GM21528 (cell line): ENCODE measurements around the gene MBD6.

Source experiments
- ATAC-seq: cut with Tn5 transposase; IDR thresholded peaks from one replicate; pipeline ENCODE4 v1.9.1; 2021; ENCODE audit warnings: mild to moderate bottlenecking, moderate library complexity; ENCODE audit not compliant: unreplicated experiment, low FRiP score

The MBD6 gene

DNA sequence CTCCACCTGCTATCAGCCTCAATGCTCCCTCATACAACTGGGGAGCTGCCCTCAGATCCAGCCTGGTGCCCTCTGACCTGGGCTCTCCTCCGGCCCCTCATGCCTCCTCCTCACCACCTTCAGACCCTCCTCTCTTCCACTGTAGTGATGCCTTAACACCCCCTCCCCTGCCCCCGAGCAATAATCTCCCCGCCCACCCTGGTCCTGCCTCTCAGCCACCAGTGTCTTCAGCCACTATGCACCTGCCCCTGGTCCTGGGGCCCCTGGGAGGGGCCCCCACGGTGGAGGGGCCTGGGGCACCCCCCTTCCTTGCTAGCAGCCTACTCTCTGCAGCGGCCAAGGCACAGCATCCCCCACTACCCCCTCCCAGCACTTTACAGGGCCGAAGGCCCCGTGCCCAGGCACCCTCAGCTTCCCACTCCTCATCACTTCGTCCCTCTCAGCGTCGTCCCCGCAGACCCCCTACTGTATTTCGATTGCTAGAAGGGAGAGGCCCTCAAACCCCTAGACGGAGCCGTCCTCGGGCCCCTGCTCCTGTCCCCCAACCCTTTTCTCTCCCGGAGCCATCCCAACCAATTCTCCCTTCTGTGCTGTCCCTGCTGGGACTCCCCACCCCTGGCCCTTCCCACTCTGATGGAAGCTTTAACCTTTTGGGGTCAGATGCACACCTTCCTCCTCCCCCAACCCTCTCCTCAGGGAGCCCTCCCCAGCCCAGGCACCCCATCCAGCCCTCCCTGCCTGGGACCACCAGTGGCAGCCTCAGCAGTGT lies 3.2 kb downstream of the MBD6 start:
- ATAC-seq, result no peak

DNA sequence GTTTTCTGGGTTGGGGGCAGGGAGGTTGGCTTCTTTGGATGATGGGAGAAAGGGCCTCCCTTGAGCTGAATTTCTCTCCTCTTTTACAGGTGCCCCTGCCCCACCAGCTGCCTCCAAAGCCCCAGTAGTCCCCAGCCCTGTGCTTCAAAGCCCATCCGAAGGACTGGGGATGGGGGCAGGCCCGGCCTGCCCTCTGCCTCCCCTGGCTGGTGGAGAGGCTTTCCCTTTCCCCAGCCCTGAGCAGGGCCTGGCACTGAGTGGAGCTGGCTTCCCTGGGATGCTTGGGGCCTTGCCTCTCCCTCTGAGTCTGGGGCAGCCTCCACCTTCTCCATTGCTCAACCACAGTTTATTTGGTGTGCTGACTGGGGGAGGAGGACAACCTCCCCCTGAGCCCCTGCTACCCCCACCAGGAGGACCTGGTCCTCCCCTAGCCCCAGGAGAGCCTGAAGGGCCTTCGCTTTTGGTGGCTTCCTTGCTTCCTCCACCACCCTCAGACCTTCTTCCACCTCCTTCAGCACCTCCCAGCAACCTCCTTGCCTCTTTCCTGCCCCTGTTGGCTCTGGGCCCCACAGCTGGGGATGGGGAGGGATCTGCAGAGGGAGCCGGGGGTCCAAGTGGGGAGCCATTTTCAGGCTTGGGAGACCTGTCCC lies 4.0 kb downstream of the MBD6 start:
- no peak for ATAC-seq

DNA sequence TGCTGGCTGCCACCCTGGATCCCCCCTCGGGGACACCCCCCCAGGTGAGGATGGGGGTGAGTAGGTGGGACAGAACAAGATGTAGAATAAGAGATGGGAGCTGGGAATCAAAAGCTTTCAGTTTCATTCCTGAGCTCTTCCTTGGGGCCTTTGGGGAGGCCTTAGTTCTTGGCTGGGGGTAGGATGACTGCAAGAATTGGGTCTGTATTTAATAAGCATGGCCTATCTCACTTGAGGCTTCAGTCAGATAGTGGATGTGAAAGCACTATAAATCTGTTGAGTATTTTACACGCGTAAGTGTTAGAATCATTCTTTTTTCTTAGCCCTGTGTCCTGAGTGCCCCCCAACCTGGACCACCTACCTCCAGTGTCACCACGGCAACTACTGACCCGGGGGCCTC lies 4.6 kb downstream of the MBD6 start:
- no peak for ATAC-seq

DNA sequence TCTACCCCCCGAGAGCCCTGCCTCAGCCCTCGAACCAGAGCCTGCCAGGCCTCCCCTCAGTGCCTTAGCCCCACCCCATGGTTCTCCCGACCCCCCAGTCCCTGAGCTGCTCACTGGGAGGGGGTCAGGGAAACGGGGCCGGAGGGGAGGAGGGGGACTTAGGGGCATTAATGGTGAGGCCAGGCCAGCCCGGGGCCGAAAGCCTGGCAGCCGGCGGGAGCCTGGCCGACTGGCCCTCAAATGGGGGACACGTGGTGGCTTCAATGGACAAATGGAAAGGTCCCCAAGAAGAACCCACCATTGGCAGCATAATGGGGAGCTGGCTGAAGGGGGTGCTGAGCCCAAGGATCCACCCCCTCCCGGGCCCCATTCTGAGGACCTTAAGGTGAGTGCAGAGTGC lies 5.6 kb downstream of the MBD6 start:
- ATAC-seq, result no peak

DNA sequence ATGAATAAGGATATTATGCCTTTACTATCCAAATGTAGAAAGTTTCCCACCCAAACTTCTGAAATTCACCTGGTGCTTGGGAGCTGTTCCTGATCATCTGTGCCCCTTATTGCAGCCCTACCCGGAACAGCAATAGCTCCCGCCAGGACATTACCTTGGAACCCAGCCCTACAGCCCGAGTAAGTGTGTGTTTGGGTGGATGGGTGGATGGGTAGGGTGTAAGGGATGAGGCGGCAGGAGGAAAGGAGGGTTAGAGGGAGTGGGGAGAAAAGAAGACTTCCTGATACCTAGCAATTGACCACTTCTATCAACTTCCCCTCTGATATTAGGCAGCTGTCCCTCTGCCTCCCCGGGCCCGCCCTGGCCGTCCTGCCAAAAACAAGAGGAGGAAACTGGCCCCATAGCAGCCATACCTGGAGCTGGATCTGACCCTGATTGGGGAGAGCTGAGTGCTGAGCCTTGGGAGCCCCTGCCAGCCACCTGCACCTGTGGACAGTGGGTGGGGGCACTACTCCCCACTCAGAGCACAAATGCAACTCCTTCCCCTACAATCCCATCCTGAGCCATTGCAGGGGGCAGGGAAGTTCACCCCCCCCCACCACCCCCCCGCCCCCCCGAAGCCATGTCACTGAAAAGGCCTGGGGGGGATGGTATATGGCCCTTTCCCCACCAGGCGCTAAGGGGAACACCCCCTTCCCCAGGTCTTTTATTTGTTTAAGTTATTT lies 6.4 kb downstream of the MBD6 start:
- no peak for ATAC-seq

DNA sequence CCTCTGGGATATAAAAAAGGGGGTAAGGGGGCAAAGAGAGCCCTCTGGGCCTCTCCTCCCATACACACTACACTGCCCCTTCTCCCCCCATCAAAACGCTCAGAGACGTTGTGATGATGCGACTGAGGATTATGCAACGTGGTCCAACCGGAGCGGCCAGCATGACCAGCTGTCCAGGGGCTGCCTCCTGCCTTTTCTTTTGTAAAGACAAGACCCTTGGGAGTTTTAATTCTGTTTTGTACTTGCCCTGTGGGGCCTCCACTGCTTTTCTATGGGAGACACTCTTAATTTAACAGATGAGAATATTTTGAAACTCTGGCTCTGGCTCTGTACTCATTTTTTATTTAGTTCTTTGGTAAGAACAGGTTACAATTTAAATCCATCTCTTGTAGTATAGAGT lies 7.2 kb downstream of the MBD6 start:
- ATAC-seq, result no peak

DNA sequence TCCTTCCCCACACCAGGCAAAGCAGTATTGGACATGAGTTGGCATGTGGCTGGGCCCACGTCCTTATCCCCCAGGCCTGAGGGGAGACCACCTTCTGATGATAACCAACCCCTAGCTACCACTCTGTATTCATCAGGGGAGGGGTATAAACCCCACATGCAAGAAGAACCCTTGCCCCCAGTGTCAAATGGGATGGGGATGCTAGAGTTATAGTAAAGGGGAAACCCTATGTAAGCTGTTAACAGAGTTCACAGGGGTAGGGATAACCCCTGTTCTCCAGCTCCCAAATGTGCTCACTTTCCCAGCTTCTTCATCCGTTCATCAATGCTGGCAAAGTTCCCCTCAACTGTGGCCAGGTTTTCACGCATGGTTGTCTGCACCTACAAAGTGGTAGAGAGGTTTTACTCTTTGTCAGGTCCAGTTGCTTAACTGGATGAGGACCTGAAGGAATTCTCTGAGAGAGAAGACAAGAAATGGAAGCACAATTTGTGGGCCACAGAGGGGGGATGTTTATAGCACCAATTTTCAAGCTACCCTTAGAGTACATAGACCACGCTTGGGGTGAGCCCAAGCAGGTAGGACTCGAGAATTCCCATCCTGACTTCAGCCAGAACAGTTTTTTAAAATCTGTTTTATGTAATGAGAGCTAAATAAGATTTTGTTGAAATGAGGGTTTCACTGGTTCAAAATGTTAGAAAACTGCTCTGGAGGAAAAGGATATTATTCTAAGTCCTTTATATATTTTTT lies 7.9 kb downstream of the MBD6 start:
- no peak for ATAC-seq

DNA sequence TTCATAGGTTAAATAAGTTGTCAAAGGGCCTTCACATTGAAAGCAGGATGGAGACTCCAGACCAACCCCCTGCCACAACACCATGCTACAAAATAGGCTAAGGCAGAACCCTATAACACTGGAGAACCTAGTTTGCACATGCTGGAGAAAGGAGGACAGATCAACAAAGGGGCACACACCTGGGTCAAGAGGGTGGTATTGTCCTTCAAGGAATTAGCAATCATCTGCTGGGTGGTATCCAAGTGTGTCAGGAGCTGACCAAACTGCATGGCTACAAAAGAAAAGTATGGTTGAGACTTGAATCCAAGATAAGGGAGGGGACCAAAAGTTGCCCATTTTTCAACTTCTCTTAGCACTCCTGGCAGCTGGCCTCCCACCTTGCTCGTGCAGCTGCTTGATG lies 9.2 kb downstream of the MBD6 start:
- no peak for ATAC-seq

DNA sequence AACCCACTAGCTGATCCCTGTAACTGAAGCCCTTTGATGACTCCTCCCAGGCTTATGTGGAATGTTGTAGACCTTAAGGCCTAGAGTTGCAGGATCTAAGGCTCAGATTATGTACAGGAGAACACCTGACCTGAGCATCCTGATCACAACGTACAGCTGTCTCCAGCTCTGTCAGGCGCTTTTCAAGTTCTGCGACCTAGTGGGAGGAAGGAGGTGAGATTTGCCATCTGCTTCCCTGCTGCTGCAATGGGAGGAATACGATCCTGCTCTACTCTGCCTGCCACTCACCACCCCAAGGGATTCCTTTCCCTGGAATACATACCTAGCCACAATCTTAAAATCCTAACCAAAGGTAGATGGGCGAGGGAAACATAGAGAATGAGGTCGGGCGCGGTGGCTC lies 10.5 kb downstream of the MBD6 start:
- ATAC-seq, result no peak

DNA sequence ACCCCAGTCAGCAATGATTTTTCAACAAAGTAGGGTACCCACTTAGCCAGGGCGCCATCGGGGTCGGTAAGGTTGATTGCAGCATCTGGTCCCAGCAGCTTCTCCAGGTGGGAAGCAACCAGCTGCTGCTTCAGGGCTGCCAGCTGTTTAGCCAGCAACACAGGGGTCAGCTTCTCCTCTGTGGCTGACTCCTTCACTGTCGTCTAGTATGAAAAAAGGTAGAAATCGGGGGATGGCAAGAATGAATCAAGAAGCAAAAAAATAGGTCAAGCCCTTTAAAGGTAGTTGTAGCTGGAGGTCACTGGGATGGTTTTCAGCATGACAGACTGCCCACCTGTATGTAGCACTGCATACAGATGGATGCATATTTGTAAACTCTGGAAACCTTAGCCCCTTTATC lies 11.6 kb downstream of the MBD6 start:
- no peak for ATAC-seq

DNA sequence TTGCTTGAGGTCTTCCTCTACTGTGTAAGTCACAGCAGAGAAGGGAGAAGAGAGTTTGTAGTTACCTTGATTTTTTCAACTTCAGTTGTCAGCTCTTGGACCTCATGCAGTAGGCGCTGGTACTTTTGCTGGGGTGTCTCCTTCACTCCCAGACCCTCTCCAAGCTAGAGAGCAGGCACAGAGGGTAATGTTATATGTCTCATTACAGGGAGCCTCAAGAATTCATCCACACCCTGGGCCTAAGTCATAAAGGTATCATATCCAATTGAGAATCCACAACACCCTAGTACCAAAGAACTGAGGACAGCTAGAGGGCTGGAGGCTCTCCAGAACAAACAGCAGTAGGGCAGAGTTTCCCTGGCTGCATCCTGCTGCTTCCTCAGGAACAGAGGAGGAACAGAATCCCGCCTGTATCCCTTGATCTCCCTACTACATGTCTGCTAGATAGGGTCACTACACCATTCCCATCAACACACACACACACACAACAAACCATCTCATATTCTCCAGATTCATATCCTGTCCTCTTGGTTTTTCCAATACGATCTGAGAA lies 12.4 kb downstream of the MBD6 start:
- no peak for ATAC-seq

DNA sequence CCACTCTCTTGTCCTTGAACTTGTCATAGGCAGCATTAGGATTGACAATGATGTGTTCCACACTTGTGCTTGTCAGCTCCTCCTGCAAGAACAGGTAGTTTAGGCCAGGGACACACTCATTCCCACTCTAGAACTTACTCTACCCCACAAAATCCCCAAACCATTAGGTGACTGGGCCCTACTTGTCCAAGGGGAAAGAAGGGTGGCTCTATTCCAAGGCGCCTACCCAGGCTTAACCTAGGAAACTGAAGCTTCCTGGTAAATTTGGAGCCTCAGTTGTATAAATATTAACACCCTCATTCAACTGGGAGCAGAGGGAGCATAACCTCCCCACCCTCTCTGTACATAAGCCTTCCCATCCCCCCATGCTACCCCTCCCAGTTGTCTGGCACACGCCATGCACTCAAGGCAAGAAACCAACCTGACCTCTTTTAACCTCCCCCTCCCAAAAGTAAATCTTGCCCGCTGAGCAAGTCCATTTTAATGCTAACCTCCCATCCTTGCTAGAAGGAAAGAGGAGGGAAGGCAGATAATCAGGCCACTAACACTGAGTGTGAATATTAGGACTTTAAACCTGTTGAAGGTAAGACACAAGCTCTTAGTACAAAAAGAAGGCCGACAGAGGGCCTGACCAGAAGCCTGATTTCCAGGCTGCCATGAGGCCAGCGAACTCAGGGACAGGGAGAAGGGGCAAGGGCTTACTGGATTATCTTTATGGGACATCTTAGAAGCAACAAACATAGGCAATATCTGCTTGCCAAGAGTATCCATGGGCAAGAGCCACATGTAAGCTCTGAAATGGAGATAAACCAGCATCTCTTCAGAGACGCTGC lies 13.4 kb downstream of the MBD6 start:
- ATAC-seq, result no peak

DNA sequence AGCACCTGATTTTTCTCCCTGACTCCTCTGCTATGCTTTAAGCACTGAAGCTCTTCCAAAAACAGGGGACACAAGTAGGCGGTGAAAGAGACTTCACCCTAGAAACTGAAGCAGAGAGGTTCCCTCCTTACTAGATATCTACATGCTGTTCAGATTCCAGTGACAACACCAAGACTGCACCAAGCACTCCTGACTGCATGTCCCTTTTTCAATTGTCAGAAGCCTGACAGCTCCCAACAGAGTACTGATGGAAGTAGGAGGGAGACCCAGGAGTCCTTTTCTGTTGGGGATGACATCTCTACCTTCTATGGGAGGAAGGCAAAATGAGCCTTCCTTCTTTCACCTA lies 13.9 kb downstream of the MBD6 start:
- no peak for ATAC-seq

DNA sequence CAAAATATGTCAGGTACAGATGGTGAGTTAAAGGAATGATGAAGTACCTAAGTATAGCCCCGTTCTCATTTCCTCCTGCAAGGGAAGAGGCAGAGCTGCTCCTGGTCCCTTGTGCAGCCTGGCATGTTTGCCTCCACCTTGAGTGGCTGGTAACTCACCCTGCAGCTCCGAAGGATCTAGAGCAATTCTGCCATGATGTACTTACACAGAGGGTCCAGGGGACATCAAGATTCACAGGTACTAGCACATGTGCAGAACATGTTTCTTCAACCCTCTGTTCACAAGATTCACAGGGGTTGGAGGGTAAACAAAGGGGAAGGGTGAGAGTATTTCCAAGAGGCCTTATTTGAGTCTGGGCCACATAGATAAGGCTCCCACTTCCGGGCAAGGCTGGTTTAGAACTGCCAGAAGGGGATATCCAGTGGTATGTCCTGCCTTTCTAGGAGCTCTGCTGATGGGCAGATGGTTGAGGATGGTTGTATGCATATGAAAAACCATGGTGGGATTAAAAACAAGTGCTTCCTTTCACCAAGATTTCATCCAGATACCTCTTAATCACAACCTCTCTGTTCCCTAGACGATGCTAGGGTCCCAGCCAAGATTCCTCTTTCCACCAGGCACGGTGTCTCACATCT lies 16.6 kb downstream of the MBD6 start:
- no peak for ATAC-seq

DNA sequence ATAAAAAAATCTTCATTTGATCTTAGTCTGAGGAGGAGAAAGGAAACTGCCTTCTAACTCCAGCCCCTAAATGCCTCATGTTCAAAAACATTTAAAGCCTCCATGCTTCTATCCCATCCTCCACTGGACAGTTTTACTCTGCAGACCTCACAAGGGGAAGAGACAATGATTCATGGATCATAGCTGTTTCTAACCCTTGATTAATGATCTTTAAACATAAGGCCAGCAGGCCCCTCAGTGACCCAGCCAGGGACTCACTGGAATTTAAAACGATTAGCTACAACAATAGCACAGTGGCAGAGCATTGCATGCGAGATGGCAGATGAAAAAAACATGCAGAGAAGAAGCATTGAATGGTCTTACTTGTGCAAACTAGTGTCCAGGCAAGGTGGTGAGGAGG lies 18.4 kb downstream of the MBD6 start:
- ATAC-seq, result no peak

DNA sequence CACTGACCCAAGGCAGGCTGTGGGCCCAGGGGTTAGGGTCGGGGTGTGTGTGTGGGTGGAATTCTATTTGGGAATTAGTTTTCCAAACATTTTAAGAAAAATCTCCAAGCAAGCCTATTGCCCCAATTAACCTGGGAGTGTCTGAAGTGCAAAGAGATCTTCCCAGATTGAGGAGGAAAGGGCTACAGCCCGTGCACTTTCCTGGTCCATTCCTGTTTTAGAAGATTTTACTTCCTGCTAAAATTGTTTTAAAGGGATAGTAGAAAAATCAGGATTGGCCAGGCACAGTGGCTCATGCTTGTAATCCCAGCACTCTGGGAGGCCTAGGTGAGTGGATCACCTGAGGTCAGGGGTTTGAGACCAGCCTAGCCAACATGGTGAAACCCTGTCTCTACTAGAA lies 19.1 kb downstream of the MBD6 start:
- no peak for ATAC-seq

DNA sequence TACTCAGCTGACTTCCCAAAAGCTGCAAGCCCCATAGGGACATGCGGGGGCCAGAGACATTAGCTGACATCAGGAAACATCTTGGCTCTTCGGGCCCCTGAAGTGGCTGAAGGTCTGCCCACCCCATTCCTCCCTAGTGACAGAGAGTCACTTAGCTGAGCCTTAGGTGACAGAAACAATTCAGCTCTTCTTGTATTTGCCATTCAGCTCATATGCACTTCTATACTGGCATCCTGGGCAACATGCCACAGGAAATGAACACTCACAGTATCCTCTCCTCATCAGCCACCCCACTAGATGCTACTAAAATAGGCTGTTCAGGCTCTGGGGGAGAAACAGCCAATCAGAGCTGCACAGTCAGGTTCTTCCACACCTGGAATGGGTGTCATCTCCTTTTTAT lies 21.0 kb downstream of the MBD6 start:
- no peak for ATAC-seq

DNA sequence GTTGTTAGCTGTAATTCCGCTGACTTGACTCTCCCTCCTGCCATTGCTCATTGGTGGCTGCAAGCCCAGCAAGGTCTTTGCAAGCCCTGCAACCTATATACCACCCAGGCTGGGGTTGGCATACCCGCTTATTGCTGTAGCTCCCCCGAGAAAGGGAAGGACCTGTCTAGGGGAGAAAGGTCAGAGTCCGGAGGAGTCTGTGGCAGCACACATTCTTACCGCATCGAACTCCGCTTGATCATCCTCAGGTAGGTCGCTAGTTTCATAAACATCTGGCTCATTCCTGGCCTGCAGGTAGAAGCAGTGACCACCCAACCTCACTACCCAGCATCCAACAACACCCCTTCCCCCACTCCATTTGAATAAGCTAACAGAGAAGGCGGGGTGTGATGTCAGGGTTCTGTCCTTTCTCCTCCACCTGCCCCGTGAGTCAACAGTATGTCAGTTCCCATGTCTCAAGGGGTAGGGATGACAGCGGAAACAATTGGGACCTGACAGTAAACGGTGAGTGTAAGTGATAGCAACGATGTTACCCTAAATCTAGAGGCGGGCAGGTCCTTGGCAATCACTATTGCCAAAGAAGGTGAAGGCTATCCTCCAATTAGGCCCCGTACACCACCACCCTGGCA lies 23.3 kb downstream of the MBD6 start:
- no peak for ATAC-seq
